Measurements from ENCODE around the gene SLC16A14. TPM values are rescaled to one million over a fixed set of nuclear protein-coding genes. Genes with fewer than 3 reads are reported as not detected.
"Not testable (repeated sequence)": the region's sequence is repeated elsewhere in the genome, so short reads cannot be mapped to it uniquely, and the experiment has no call there.

Gene SLC16A14
- total RNA-seq, result 0.22 and 0.25 TPM in 2 replicates

GRCh38 chr2:230068651-230069055 is at the start of gene SLC16A14:
SLC16A14 (minus strand) TSS chr2:230068924; CDS start chr2:230059352, 9,572 bp downstream.
- intact Hi-C loops (cut with micrococcal nuclease), result loop anchor here (5.0 to 10.0 kb wide), 4 partner anchors 149 to 989 kb away; partner anchors contain the start of genes PSMD1 and SP110

DNA sequence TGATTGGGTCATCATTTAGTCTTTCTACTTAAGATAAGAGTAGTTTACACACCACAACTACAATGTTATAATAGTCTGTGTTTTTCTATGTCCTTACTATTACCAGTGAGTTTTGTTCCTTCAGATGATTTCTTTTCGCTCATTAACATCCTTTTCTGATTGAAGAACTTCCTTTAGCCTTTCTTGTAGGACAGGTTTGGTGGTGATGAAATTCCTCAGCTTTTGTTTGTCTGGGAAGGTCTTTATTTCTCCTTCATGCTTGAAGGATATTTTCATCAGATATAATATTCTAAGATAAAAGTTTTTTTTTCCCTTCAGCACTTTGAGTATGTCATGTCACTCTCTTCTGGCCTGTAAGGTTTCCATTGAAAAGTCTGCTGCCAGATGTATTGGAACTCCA is 38.0 kb upstream of the SLC16A14 start:
- intact Hi-C loops (cut with micrococcal nuclease), result no loop called here

GRCh38 chr2:230101967-230102366 is 33.2 kb upstream of the SLC16A14 start:
- intact Hi-C loops (cut with micrococcal nuclease), result not testable (repeated sequence)

GRCh38 chr2:230097841-230098240 is 29.1 kb upstream of the SLC16A14 start:
- intact Hi-C loops (cut with micrococcal nuclease), result no loop called here

DNA sequence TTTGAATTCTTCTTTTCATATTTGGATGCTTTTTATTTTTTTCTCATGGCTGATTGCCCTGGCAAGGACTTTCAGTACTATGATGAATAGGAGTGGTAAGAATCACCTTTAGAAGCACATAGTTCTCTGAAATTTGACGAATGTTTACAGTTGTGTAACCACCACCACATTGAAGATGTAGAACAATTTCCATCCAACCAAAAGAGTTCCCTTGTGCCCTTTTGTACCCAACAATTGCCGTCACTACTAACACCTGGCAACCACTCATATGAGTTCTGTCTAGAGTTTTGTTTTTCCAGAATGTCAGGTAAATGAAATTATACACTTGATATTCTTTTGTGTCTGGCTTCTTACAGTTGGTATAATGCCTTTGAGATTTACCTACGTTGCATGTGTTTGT is 28.7 kb upstream of the SLC16A14 start:
- intact Hi-C loops (cut with micrococcal nuclease), result no loop called here

DNA sequence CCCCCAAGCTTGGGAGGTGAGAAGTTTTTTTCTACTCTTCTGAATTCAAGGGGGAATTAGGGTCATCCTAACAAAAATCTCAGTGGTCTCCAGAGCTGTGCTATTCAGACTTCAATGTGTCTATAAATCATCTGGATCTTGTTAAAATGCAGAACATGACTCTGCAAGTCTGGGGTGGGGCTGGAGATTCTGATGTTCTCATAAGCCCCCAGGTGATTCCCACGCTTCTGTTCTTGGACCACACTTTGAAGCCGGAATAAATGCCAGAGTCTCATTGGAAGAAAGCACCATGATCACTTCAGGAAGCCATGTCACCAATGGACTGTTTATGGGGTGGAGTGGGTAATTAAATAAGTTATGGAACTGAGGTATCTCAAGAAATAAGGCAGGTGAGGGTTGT is 22.2 kb upstream of the SLC16A14 start:
- intact Hi-C loops (cut with micrococcal nuclease), result no loop called here

DNA sequence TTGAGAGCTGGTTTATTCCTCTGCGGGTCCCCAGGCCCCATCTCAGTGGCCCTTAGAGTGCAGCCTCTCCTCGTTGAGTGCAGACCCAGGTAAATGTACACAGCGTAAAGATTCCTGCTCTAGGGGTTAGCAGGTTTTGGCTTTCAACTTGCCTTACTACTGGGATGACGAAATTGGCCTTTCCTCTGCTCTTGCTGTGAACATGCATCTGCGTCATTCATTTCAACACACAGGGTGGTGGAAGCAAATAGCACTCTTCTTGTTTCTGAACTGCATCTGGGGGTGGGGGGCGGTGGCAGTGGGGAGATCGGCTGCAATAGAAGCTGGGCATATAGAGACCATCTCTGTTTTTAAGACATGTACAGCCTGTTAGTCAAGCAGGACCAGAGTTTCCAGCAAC is 16.5 kb upstream of the SLC16A14 start:
- intact Hi-C loops (cut with micrococcal nuclease), result no loop called here

GRCh38 chr2:230077851-230078547 is 9.3 kb upstream of the SLC16A14 start:
- intact Hi-C loops (cut with micrococcal nuclease), result no loop called here

- intact Hi-C loops (cut with micrococcal nuclease), result no loop called here
Observed at GRCh38 chr2:230076819-230077218, 8.1 kb upstream of the SLC16A14 start.

- intact Hi-C loops (cut with micrococcal nuclease), result no loop called here
Observed at GRCh38 chr2:230075988-230076631, 7.4 kb upstream of the SLC16A14 start.

DNA sequence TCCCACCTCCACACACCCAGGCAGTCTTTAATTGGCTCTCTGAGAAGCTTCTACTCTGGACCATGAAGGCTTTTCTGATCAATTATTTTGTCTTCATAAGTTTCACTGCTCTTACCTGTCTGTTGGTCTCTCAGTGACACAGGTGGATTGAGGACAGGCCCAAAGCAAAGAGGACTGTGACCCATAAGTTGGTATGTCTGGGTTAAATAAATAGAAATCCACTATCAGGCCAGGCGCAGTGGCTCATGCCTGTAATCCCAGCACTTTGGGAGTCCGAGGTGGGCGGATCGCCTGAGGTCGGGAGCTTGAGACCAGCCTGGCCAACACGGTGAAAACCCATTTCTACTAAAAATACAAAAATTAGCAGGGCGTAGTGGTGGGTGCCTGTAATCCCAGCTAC is 2.7 kb upstream of the SLC16A14 start:
- intact Hi-C loops (cut with micrococcal nuclease), result no loop called here

DNA sequence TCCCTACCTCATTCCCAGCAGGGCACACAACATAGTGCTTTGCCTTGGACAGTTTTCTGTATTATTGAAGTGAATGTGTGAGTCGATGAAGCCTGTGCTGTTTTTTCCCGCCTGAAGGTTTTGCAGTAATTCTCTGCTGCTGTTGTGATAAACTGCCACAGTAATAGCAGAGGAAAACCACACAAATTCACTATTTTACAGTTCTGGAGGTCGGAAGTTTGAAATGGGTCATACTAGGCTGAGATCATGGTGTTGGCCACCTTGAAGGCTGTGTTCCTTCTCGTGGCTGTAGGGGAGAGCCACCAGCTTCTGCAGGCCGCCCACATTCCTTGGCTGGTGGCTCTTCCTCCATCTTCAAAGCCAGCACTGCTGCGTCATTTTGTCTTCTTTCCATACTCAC is 678 bp upstream of the SLC16A14 start:
- intact Hi-C loops (cut with micrococcal nuclease), result loop anchor here (5.0 to 10.0 kb wide), 4 partner anchors 148 to 988 kb away; partner anchors contain the start of genes PSMD1 and SP110

DNA sequence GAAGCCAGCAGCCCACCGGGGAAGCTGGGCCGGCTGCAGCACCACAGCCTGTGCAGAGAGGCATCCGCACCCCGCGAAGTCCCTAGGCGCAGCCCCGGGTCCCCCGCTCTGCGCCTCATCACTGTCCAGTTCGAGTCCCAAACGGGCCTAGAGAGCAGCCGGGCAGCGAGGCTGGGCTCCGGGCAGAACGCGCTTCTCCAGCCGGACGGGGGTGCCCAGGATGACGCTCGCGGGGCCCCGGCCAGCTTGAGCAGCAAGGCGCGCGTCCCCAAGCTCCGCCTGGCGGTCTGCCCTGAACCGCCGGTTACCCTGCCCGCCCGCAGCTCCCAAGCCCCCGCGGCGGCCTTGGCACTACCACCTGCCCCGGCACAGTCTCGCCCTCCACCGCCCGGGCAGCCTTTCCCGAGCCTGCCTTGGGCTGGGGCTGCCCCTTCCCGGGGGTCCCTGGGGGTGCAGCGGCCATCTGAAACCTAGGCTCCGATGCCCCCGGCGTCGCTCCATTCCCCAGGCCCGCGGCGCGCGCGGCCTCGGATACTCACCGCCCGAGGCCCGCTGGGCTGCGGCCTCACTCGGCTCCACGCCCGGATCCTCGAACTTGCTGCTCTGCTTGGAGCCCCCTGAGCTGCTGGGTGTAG is 591 bp downstream of the SLC16A14 start:
- intact Hi-C loops (cut with micrococcal nuclease), result loop anchor here (5.0 to 10.0 kb wide), 4 partner anchors 149 to 989 kb away; partner anchors contain the start of genes PSMD1 and SP110

- intact Hi-C loops (cut with micrococcal nuclease), result loop anchor here (10.0 kb wide), 1 partner anchor 694 kb away; no protein-coding TSS in a partner anchor
Observed at GRCh38 chr2:230060672-230061293, 7.9 kb downstream of the SLC16A14 start.

GRCh38 chr2:230053753-230054478 is 14.8 kb downstream of the SLC16A14 start:
- intact Hi-C loops (cut with micrococcal nuclease), result no loop called here

- intact Hi-C loops (cut with micrococcal nuclease), result no loop called here
Observed at GRCh38 chr2:230052299-230052698, 16.4 kb downstream of the SLC16A14 start.

DNA sequence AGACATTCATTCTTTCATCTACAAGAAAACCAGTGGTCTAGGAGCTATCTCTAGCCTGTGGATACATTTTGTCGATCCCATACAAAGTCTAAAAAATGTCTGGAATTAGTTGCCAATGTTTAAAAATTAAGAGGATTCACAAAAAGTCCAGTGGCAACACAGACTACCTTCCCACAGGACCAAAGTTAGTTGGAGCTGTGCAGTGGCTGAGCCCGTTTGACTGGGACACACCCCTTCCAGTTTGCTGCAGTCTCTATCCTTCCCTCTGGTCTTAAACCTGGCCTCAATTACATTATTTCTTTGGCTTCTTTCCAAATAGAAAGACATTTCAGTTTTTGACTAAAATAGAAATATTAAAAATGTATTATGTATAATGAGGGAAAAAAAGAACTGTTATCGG is 18.6 kb downstream of the SLC16A14 start:
- intact Hi-C loops (cut with micrococcal nuclease), result no loop called here

DNA sequence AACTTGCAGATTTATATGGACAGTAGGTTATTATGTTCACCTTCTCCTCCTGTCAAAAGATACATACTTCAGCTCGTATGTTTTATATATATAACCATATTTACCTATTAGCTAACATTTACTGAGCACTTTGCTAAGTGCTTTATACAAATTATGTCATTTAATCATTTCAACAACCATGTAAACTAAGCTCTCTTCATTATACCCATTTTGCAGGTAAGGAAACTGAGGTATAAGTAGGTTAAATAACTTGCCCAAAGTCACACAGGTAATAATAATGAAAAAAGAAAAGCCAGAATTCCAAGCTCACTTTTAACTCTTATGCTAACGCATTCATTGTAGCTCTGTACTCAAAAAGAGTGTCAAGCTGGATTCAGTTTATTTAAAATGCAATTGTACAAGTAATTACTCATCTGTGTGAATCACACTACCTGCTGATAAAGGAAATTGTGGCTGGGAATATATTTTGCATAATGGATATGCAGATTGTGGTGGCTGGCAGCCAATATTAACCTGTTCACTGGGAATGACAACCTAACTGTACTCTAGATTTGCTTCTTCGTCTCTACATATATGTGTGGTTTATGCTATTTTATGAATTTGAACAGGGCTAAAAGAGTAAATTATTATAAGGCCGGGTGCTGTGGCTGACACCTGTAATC is 20.6 kb downstream of the SLC16A14 start:
- intact Hi-C loops (cut with micrococcal nuclease), result no loop called here

GRCh38 chr2:230046491-230046890 is 22.2 kb downstream of the SLC16A14 start:
- intact Hi-C loops (cut with micrococcal nuclease), result no loop called here

GRCh38 chr2:230043461-230043860 is 25.3 kb downstream of the SLC16A14 start:
- intact Hi-C loops (cut with micrococcal nuclease), result no loop called here

Measured in T-helper 1 cell treated with Interleukin-12 subunit alpha and Interleukin-12 subunit beta and Interleukin-4 antibody, amounts not matched to agents 30 ng/mL and 1 ng/mL, for 36 hours (primary cell).